GM12892 (cell line): Measurements from ENCODE around the gene NBPF4.
"Not testable (repeated sequence)": the region's sequence is repeated elsewhere in the genome, so short reads cannot be mapped to it uniquely, and the experiment has no call there.

ENCODE experiments used
- POLR2A ChIP-seq: IDR thresholded peaks from 2 replicates; pipeline ENCODE4 v1.6.1; 2011; ENCODE audit warnings: low read depth, low read length, control low read depth
- TAF1 ChIP-seq: IDR thresholded peaks from 2 replicates; pipeline ENCODE4 v1.6.1; 2011; ENCODE audit warnings: low read depth, mild to moderate bottlenecking, control low read depth, low read length, borderline replicate concordance

GRCh38 chr1:108255426-108255825 lies 11.6 kb upstream of the NBPF4 start:
- TF ChIP-seq POLR2A, TAF1: not testable (repeated sequence)
